Pancreas (tissue), 10 donors: ENCODE measurements around the gene GFM1. TPM values are rescaled to one million over a fixed set of nuclear protein-coding genes. Genes with fewer than 3 reads are reported as not detected.

Source experiments
- ATAC-seq, 4 donors: fragments of 200-7000 bp; cut with Tn5 transposase; one replicate each; pipeline versions ENCODE4 v1.8.0 to v1.9.1; 2020; ENCODE audit warnings: mild to moderate bottlenecking in 4 of 4, moderate library complexity in 4 of 4
- DNase-seq, 6 donors: peaks; one replicate each; pipeline ENCODE4 v3.0.0-alpha.2; 2020
- FAIRE-seq: peaks from 2 replicates; lab custom pipeline; 2012; peaks lifted over from hg19 to GRCh38; lab: Jason Lieb, UNC
- H3K27ac ChIP-seq, 4 donors: fragments of 200-600 bp; sonication (generic); 1 replicate in 3 of 4; 2 replicates in 1 of 4; pipeline versions ENCODE4 v1.5.0 to v1.8.0; 2020
- H3K27me3 ChIP-seq, 4 donors: fragments of 200-600 bp; one replicate each; pipeline ENCODE4 v1.8.0; 2021
- H3K36me3 ChIP-seq, 3 donors: fragments of 200-600 bp; sonication (generic) in 1 of 3; one replicate each; pipeline versions ENCODE4 v1.5.0 to v1.8.0; 2020 to 2021
- H3K4me1 ChIP-seq, 3 donors: fragments of 200-600 bp; one replicate each; pipeline ENCODE4 v1.8.0; 2021
- H3K4me3 ChIP-seq, 4 donors: fragments of 200-600 bp; sonication (generic) in 2 of 4; one replicate each; pipeline versions ENCODE4 v1.5.0 to v1.8.0; 2020 to 2021
- H3K9me3 ChIP-seq, 4 donors: fragments of 200-600 bp; one replicate each; pipeline ENCODE4 v1.8.0; 2021
- CTCF ChIP-seq, 4 donors: fragments of 200-600 bp; sonication (generic) in 3 of 4; IDR thresholded peaks; one replicate each; pipeline versions ENCODE4 v1.5.0 to v1.8.0; 2021; ENCODE audit warnings: antibody characterized with exemption in 4 of 4
- WGBS, 2 donors: extraction: QIAGEN DNeasy Blood & Tissue Kit; methylation state at CpG; one replicate each; pipeline ENCODE4 v1.1.7; 2013; 5-methylcytosine and 5-hydroxymethylcytosine counted together
- intact Hi-C, 3 donors: fragments of 100-400 bp; cut with DNase I; formaldehyde crosslinking; loops; one replicate each; pipeline versions ENCODE4 v1.11.1 to v1.14.2; 2022
- polyA plus RNA-seq, 2 donors: library from polyadenylated mRNA; stranded (reverse); fragments of 200-250 nt; gene quantifications; one replicate each; pipeline ENCODE4 v1.2.3, GENCODE V29; 2013
- total RNA-seq, 6 donors: library from RNA; stranded (reverse); fragmentation: NEBNext Ultra II Directional in 4 of 6; extraction: Animal tissue kit (Norgen Biotek cat#: 25700) in 4 of 6; gene quantifications; one replicate each; pipeline versions ENCODE4 v1.2.1 to v1.2.4, GENCODE V29; 2021 to 2023
- donor health status: healthy with polysubstance abuse.
- donor health status: DM: no; HTN: no; CAD: no; lungs with moderate emphysema.
- donor health status: DM: no; HTN: no; CAD: no.
- donor health status: control.
- donor health status: control.
- donor health status: Bipolar disorder and iron deficiency.
- donor health status: DM: yes; HTN: yes; CAD: no.
- donor health status: DM: no; HTN: no; CAD: no.
- donor health status: DM: no; HTN: no; CAD: no.
- donor health status: DM: yes; HTN: yes; CAD: no.

GFM1 gene
- total and polyA plus RNA-seq, 8 donors: 5.7 to 24.0 (median 17.2) TPM

GRCh38 chr3:158659454-158660237 is 15.3 kb downstream of the GFM1 start:
- H3K4me3 ChIP-seq: no peak overlapping the region
- 42 to 46% methylated on average over 7 of the region's 7 CpGs for WGBS, 2 donors
- peak in 4 of 6 donors; percentile 20 to 61 (median 27) for DNase-seq
- H3K27ac ChIP-seq: no peak overlapping the region
- H3K9me3 ChIP-seq: no peaks in the 10 kb centered on the region
- peak; percentile 53 for FAIRE-seq
- peaks cover 0 to 26% (median 3%) of the 10 kb centered on the region in 3 donors for H3K36me3 ChIP-seq
- TF ChIP-seq CTCF (IDR thresholded peaks at IDR 0.05): peak; percentile 21 to 56 (median 44)
- peaks cover 0 to 4% (median 0%) of the 10 kb centered on the region in 3 donors for H3K4me1 ChIP-seq
- peak; percentile 77 to 97 (median 94) for ATAC-seq
- intact Hi-C loops: no loop called here
- no peaks in the 10 kb centered on the region for H3K27me3 ChIP-seq

- Histone ChIP-seq H3K27ac (no peak overlapping the region), H3K9me3 (no peaks in the 10 kb centered on the region), H3K36me3 (peaks cover 0 to 19% (median 3%) of the 10 kb centered on the region in 3 donors), H3K4me3 (no peak overlapping the region), H3K4me1 (peaks cover 0 to 4% (median 0%) of the 10 kb centered on the region in 3 donors), H3K27me3 (no peaks in the 10 kb centered on the region)
- no peak for DNase-seq
- TF ChIP-seq CTCF (IDR thresholded peaks at IDR 0.05): no peak
- 90 to 95% methylated on average over 4 of the region's 4 CpGs for WGBS, 2 donors
- no peak for FAIRE-seq
- intact Hi-C loops: no loop called here
- ATAC-seq: no peak
These were observed 16.4 kb downstream of the GFM1 start for GRCh38 chr3:158660711-158661110.

- WGBS, 2 donors: 92 to 94% methylated on average over 1 of the region's 1 CpG
These were observed 18.9 kb downstream of the GFM1 start for GRCh38 chr3:158663246-158663645.

GRCh38 chr3:158663832-158664231 is 19.5 kb downstream of the GFM1 start:
- no peak for ATAC-seq
- no peak for TF ChIP-seq CTCF (IDR thresholded peaks at IDR 0.05)
- H3K36me3 ChIP-seq: peaks cover 0 to 28% (median 3%) of the 10 kb centered on the region in 3 donors
- H3K4me1 ChIP-seq: no peaks in the 10 kb centered on the region
- no peak for FAIRE-seq
- H3K9me3 ChIP-seq: no peaks in the 10 kb centered on the region
- intact Hi-C loops: no loop called here
- WGBS, 2 donors: 88 to 97% methylated on average over 1 of the region's 1 CpG
- no peak overlapping the region for H3K4me3 ChIP-seq
- H3K27ac ChIP-seq: no peak overlapping the region
- no peak for DNase-seq
- H3K27me3 ChIP-seq: no peaks in the 10 kb centered on the region

More at GRCh38 chr3:158663246-158663645, 18.9 kb downstream of the GFM1 start:
- H3K9me3 ChIP-seq: no peaks in the 10 kb centered on the region
- ATAC-seq: no peak
- FAIRE-seq: no peak
- H3K4me3 ChIP-seq: no peak overlapping the region
- no peak overlapping the region for H3K27ac ChIP-seq
- H3K27me3 ChIP-seq: no peaks in the 10 kb centered on the region
- H3K36me3 ChIP-seq: peaks cover 0 to 28% (median 3%) of the 10 kb centered on the region in 3 donors
- no peak for DNase-seq
- intact Hi-C loops: no loop called here
- H3K4me1 ChIP-seq: no peaks in the 10 kb centered on the region
- TF ChIP-seq CTCF (IDR thresholded peaks at IDR 0.05): no peak

- Histone ChIP-seq H3K27ac (no peak overlapping the region), H3K4me3 (no peak overlapping the region), H3K27me3 (no peaks in the 10 kb centered on the region), H3K9me3 (no peaks in the 10 kb centered on the region), H3K36me3 (peaks cover 0 to 17% (median 0%) of the 10 kb centered on the region in 3 donors), H3K4me1 (peaks cover 0 to under 1% (median 0%) of the 10 kb centered on the region in 3 donors)
- TF ChIP-seq CTCF (IDR thresholded peaks at IDR 0.05): no peak
- 75 to 83% methylated on average over 3 of the region's 3 CpGs for WGBS, 2 donors
- DNase-seq: no peak
- FAIRE-seq: no peak
- intact Hi-C loops: no loop called here
- no peak for ATAC-seq
These were observed 22.1 kb downstream of the GFM1 start for GRCh38 chr3:158666416-158666815.
